Endothelial cell of umbilical vein (primary cell): ENCODE measurements around the gene AGO1. TPM values are rescaled to one million over a fixed set of nuclear protein-coding genes. Genes with fewer than 3 reads are reported as not detected.

Experiments
- BruUV-seq: library from RNA; stranded (reverse); fragments of 400-500 nt; replicated peaks from 2 replicates; lab custom pipeline; 2021; lab: Mats Ljungman, UMichigan
- CTCF ChIA-PET: fragments of 300-600, 350-600 bp; sonication (Branson Sonifier 250); formaldehyde crosslinking; loops from one replicate; lab custom pipeline; 2021; ENCODE audit warnings: antibody characterized with exemption, inconsistent platforms; lab: Charles Lee
- POLR2A ChIA-PET: fragments of 300-600, 350-600 bp; sonication (Branson Sonifier 250); formaldehyde crosslinking; loops from one replicate; lab custom pipeline; 2021; ENCODE audit warnings: antibody characterized with exemption, inconsistent platforms; lab: Charles Lee
- DNase-seq: peaks from one replicate; pipeline ENCODE4 v3.0.0-alpha.2; 2011; ENCODE audit warnings: low read depth, low spot score
- FAIRE-seq: peaks from 2 replicates; lab custom pipeline; 2011; peaks lifted over from hg19 to GRCh38; lab: Jason Lieb, UNC
- H2AFZ ChIP-seq: 2 replicates; pipeline ENCODE4 v1.6.0; 2012; ENCODE audit warnings: low read depth, low read length, control low read depth, inconsistent platforms
- H3K27ac ChIP-seq: 2 replicates; pipeline ENCODE4 v1.5.1; 2011; ENCODE audit warnings: low read depth, mild to moderate bottlenecking, control low read depth, low read length, moderate library complexity; ENCODE audit not compliant: insufficient read depth
- H3K27me3 ChIP-seq, 2 experiments: 2 replicates each; pipeline versions ENCODE4 v1.6.0 to v1.6.1; 2011; ENCODE audit warnings: low read length in 2 of 2, mixed read lengths in 1 of 2; ENCODE audit not compliant: control insufficient read depth in 2 of 2, insufficient read depth in 2 of 2
- H3K36me3 ChIP-seq, 2 experiments: 2 replicates in 1 of 2; 3 replicates in 1 of 2; pipeline ENCODE4 v1.5.1; 2011; ENCODE audit warnings: low read length in 2 of 2, mild to moderate bottlenecking in 1 of 2, moderate library complexity in 1 of 2; ENCODE audit not compliant: control insufficient read depth in 2 of 2, insufficient read depth in 2 of 2; ENCODE audit errors: extremely low read depth in 1 of 2
- H3K4me1 ChIP-seq: 3 replicates; pipeline ENCODE4 v1.5.1; 2011; ENCODE audit warnings: mild to moderate bottlenecking, low read length; ENCODE audit not compliant: control insufficient read depth, insufficient read depth; ENCODE audit errors: extremely low read depth
- H3K4me2 ChIP-seq: 2 replicates; pipeline ENCODE4 v1.6.1; 2011; ENCODE audit warnings: low read length, control low read depth, mixed read lengths; ENCODE audit not compliant: insufficient read depth
- H3K4me3 ChIP-seq, 3 experiments: fragments of 200-600 bp in 1 of 3; sonication (generic), shearing (Covaris generic) in 1 of 3; replicated peaks in 1 of 3; 2 replicates each; pipeline ENCODE4 v1.5.1; 2011 to 2016; ENCODE audit warnings: control low read depth in 3 of 3, low read length in 3 of 3, mild to moderate bottlenecking in 2 of 3, inconsistent platforms in 1 of 3, low read depth in 1 of 3, moderate library complexity in 1 of 3; ENCODE audit not compliant: insufficient read depth in 1 of 3
- H3K79me2 ChIP-seq: 2 replicates; pipeline ENCODE4 v1.6.0; 2012; ENCODE audit warnings: low read length, inconsistent platforms; ENCODE audit not compliant: control insufficient read depth, insufficient read depth
- H3K9ac ChIP-seq: replicated peaks from 2 replicates; pipeline ENCODE3; 2011; ENCODE audit warnings: low read length, control low read depth; ENCODE audit not compliant: insufficient read depth; ENCODE audit errors: extremely low read depth
- H3K9me1 ChIP-seq: replicated peaks from 3 replicates; pipeline ENCODE4 v1.6.0; 2011; ENCODE audit warnings: mild to moderate bottlenecking, low read length; ENCODE audit not compliant: control insufficient read depth, insufficient read depth; ENCODE audit errors: extremely low read depth
- H3K9me3 ChIP-seq: replicated peaks from 2 replicates; pipeline ENCODE4 v1.5.1; 2012; ENCODE audit warnings: low read length, inconsistent platforms; ENCODE audit not compliant: control insufficient read depth, insufficient read depth
- H4K20me1 ChIP-seq: replicated peaks from 2 replicates; pipeline ENCODE3; 2011; ENCODE audit warnings: mild to moderate bottlenecking, low read length; ENCODE audit not compliant: control insufficient read depth, insufficient read depth; ENCODE audit errors: extremely low read depth
- CTCF ChIP-seq, 2 donors: IDR thresholded peaks; 1 replicate in 1 of 2; 2 replicates in 1 of 2; pipeline ENCODE4 v1.5.1; 2011; ENCODE audit warnings: low read length in 2 of 2, mild to moderate bottlenecking in 2 of 2, moderate library complexity in 2 of 2, control low read depth in 1 of 2, inconsistent platforms in 1 of 2, low read depth in 1 of 2; ENCODE audit not compliant: insufficient read depth in 1 of 2; ENCODE audit errors: extremely low read depth in 1 of 2
- EZH2 ChIP-seq: IDR thresholded peaks from 2 replicates; pipeline ENCODE4 v1.6.1; 2012; ENCODE audit warnings: borderline replicate concordance, low read depth, mild to moderate bottlenecking, moderate library complexity, low read length, inconsistent platforms; ENCODE audit not compliant: severe bottlenecking
- FOS ChIP-seq: IDR thresholded peaks from 2 replicates; pipeline ENCODE4 v1.6.1; 2011; ENCODE audit warnings: mild to moderate bottlenecking, low read length, moderate library complexity, borderline replicate concordance; ENCODE audit not compliant: insufficient read depth
- GATA2 ChIP-seq: IDR thresholded peaks from 2 replicates; pipeline ENCODE4 v1.7.0; 2011; ENCODE audit warnings: low read depth, mild to moderate bottlenecking, moderate library complexity, mixed read lengths, low read length; ENCODE audit not compliant: insufficient read length, insufficient read depth
- JUN ChIP-seq: IDR thresholded peaks from 2 replicates; pipeline ENCODE4 v1.6.1; 2011; ENCODE audit warnings: borderline replicate concordance, low read depth; ENCODE audit not compliant: insufficient read length, insufficient read depth
- MYC ChIP-seq: IDR thresholded peaks from one replicate; pipeline ENCODE4 v1.6.1; 2011; ENCODE audit warnings: mild to moderate bottlenecking, low read depth, low read length
- POLR2A ChIP-seq: IDR thresholded peaks from 2 replicates; pipeline ENCODE4 v1.6.1; 2012; ENCODE audit warnings: low read depth, mild to moderate bottlenecking, control low read depth, low read length
- dilution Hi-C: fragments of 300-500 bp; cut with MboI; formaldehyde crosslinking; loops from one replicate; pipeline ENCODE4 v1.15.0; 2019; ENCODE audit warnings: low sequenced_read_pairs; ENCODE audit not compliant: extremely low pct_ligation_motif_present
- intact Hi-C: fragments of 100-400 bp; cut with micrococcal nuclease; formaldehyde crosslinking; loops from one replicate; pipeline ENCODE4 v1.10.0; 2022
- polyA plus RNA-seq, 4 experiments: library from polyadenylated mRNA; depleted of rRNA in 3 of 4; stranded (reverse) in 3 of 4; unstranded in 1 of 4; fragments of >200 nt; gene quantifications; 2 replicates each; pipeline versions ENCODE4 v1.2.1 to v1.2.3, GENCODE V29; 2011 to 2012; ENCODE audit warnings: missing spikeins in 1 of 4
- total RNA-seq: library from RNA; stranded (reverse); gene quantifications from 2 replicates; pipeline ENCODE4 v1.2.3, GENCODE V29; 2021
- TF ChIP-seq, protein P1 (sequence below): IDR thresholded peaks from 2 replicates; pipeline ENCODE4 v1.6.1; 2011; ENCODE audit not compliant: insufficient read depth, insufficient read length

Gene AGO1
- total and polyA plus RNA-seq, 2 donors (not counting 3 experiments of a cell fraction or from before 2014, with no cell fraction given): 10.8 to 31.0 TPM

- TF ChIP-seq GATA2 (no peak), EZH2 (no peak), CTCF (IDR thresholded peaks at IDR 0.05; ENCODE audit: extremely low read depth in 1 of 2, insufficient read depth in 1 of 2, low read depth in 1 of 2, low read length in 2 of 2) (no peak), POLR2A (no peak), MYC (no peak), FOS (no peak), JUN (no peak)
- TF ChIP-seq, protein P1, sequence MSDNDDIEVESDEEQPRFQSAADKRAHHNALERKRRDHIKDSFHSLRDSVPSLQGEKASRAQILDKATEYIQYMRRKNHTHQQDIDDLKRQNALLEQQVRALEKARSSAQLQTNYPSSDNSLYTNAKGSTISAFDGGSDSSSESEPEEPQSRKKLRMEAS: no peak
- FAIRE-seq: no peak
- H2AFZ ChIP-seq: no peak overlapping the region
- H3K4me1 ChIP-seq: no peaks in the 10 kb centered on the region
- no peaks in the 10 kb centered on the region for H3K9me1 ChIP-seq
- no peaks in the 10 kb centered on the region for H4K20me1 ChIP-seq
- no peak for DNase-seq
- H3K9ac ChIP-seq: no peak overlapping the region
- intact Hi-C loops: no loop called here
- BruUV-seq: no TSS peak
- ChIA-PET CTCF (no interaction called here), POLR2A (no interaction called here)
- H3K27me3 ChIP-seq: no peaks in the 10 kb centered on the region
- H3K4me2 ChIP-seq: no peak overlapping the region
- H3K9me3 ChIP-seq: no peaks in the 10 kb centered on the region
- no peaks in the 10 kb centered on the region for H3K36me3 ChIP-seq
- no peaks in the 10 kb centered on the region for H3K79me2 ChIP-seq
- H3K4me3 ChIP-seq: no peak overlapping the region
- no peak overlapping the region for H3K27ac ChIP-seq
- dilution Hi-C loops: no loop called here
Measured at GRCh38 chr1:35980090-35980489, 97.1 kb downstream of the AGO1 start.

Other genes starting within 250 kb of the AGO1 start
- 93.6 and 101 TPM in 2 replicates for gene PSMB2, start 241.7 kb upstream of the AGO1 start, total RNA-seq
- gene PSMB2, start 241.7 kb upstream of the AGO1 start, polyA plus RNA-seq: 107 and 118 TPM in 2 replicates
- 15.3 and 18.5 TPM in 2 replicates for gene C1orf216, start 164.3 kb upstream of the AGO1 start, total RNA-seq
- gene C1orf216, start 164.3 kb upstream of the AGO1 start, polyA plus RNA-seq: 12.4 and 13.3 TPM in 2 replicates
- gene CLSPN, start 113.2 kb upstream of the AGO1 start, total RNA-seq: 33.2 and 39.5 TPM in 2 replicates
- 3.2 and 4.2 TPM in 2 replicates for gene CLSPN, start 113.2 kb upstream of the AGO1 start, polyA plus RNA-seq
- gene AGO4, start 75.2 kb upstream of the AGO1 start, total RNA-seq: 16.2 and 19.8 TPM in 2 replicates
- 9.7 and 11.1 TPM in 2 replicates for gene AGO4, start 75.2 kb upstream of the AGO1 start, polyA plus RNA-seq
- gene AGO3, start 47.9 kb downstream of the AGO1 start, total RNA-seq: 21.1 and 24.1 TPM in 2 replicates
- 7.7 and 10.4 TPM in 2 replicates for gene AGO3, start 47.9 kb downstream of the AGO1 start, polyA plus RNA-seq
- gene TEKT2, start 200.9 kb downstream of the AGO1 start, total RNA-seq: 0.38 and 0.90 TPM in 2 replicates
- 0.61 and 0.62 TPM in 2 replicates for gene TEKT2, start 200.9 kb downstream of the AGO1 start, polyA plus RNA-seq
- 32.9 and 33.9 TPM in 2 replicates for gene ADPRS, start 205.7 kb downstream of the AGO1 start, total RNA-seq
- gene ADPRS, start 205.7 kb downstream of the AGO1 start, polyA plus RNA-seq: 48.1 and 52.8 TPM in 2 replicates
- gene COL8A2, start 242.0 kb downstream of the AGO1 start, total RNA-seq: 0.78 and 1.3 TPM in 2 replicates
- gene COL8A2, start 242.0 kb downstream of the AGO1 start, polyA plus RNA-seq: 1.2 and 1.6 TPM in 2 replicates